ENCODE results near the gene SBNO2.

Gene SBNO2

DNA sequence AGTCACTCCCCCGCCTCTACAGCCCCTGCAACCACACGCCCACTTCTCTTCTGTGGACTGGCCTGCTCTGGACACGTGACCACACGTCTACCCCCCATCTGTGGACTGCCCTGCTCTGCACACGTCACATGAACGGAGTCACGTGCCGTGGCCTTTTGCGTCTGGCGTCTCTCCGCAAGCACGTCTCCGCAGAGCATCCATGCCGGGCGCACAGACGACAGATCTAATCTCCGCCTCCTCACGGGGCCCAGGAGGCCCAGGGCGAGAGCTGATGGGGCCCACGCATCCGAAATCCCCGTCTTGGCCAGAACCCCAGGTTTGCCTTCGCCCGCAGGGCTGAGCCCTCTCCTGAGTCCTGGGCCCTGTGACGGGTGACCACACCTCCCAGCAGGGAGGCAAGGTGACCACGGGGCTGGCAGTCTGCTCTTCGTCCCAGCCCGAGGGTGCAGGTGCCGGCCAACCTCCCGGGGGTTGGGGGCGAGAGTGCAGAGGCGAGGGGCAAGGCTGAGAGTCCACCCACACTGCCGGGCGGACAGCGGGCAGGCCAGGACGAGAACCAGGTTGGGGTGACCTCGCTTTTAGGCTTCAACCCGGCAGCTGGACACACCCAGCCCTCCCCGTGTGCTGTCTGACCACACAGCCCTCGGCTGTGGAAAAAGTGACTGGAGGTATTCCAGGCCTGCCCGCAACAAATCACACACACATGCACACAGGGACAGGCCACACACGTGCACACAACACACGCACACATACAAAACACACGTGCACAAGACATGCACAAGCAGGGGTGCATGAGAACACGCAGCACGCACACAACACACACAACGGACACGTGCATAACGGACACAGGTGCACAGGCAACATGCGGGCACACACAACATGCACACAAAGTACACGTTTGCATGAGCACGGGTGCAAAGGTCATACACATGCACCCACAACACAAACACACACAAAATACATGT is 3.9 kb downstream of the SBNO2 start:
- no peak for DNase-seq (ENCODE audit: low read depth in 2 of 3, low spot score in 1 of 3)

DNA sequence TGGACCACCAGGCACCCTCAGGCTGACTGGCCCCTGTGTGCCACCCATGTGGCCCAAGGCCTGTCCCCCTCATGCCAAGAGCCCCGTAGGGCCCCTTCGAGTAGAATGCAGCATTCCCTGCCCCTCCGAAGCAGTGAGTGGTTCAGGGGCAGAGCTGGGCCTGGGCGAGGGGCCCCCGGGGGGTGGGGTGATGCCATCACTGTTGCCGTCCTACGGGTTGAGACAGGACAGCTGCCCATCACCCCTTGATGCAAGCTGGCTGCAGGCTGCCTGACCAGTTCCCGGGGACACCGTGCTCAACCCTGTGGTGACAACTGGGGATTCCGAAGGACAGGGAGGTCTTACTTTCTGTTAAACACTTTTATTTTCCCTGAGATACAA is 4.7 kb downstream of the SBNO2 start:
- DNase-seq (ENCODE audit: low read depth in 2 of 3, low spot score in 1 of 3) = no peak

DNA sequence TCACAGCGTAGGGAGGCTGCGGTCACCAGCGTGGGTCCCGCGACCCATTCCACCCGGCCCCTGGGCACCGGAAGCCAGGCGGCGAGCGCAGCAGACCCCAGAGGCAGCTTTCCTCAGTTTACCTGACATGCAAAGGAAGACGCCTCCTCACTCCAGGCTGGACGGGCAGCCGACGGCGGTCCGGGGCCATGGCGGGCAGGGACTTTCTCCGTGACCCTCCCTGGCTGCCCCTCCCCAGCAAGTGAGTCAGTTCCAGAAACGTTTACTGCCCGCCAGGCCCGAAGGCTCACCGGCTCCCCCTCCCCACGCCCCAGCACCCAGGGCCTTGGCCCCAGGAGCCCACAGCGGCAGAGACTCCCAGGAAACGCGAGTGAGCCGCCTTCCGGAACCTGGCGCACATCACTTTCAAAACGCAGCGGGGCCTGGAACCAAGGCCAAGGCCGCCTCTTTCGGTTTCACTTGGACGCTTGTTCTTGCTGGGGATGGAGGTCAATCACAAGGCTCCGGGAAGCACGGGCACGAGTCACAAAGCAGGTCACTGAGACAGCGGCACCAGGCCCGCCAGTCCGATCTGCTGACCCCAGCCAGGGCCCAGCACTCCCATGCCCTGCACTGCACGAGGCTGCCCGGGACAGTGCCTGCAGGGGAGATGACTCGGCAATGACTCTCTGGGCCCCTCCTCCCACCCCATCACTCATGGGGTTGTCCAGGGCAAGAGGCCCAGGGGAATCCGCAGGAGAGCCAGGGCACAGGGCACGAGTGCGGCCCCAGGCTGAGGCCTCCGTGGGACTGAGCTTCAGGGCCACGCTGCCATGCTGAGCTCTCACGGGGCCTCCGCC is 5.3 kb downstream of the SBNO2 start:
- DNase-seq (ENCODE audit: low read depth in 2 of 3, low spot score in 1 of 3) = no peak

DNA sequence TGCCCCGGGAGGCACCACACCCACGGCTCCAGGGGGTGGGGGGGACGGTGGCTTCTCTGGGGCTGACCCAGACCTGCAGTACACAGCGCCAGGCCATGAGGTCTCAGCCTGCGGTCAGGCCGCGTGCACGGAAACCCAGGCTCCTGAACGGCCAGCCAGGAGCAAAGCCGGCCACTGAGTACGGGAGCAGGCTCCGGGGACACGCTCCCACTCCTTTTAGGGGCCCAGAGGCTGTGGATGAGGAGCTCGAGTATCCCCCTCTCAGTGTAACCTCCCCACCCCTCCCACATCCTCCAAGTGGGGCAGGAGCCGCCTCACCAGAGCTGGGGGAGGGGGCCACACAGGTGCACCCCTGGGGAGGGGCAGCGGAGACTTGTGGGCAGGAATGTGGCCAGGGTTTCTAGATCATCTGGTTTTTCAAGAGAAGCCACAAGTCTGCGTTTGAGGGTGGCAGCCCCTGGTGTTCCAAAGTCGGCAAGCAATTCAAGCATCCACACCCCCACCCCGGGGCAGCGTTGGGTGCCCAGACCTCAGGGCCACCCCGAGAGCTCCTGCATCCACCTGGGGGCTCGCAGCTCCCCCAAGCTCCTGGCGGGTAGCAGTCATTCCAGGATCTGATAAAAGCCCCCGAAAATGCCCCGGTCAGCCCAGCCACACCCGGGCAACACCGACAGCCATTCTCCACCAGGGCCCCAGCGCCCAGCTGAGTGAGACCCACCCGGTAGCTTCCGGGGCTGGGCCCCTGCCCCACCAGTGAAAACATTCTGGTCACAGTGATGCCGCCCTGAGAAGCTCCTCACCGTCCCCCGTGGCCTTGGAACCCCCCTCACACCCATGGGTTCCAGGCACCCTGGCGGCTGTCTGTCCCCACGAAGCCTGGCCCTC is 6.1 kb downstream of the SBNO2 start:
- no peak for DNase-seq (ENCODE audit: low read depth in 2 of 3, low spot score in 1 of 3)

DNA sequence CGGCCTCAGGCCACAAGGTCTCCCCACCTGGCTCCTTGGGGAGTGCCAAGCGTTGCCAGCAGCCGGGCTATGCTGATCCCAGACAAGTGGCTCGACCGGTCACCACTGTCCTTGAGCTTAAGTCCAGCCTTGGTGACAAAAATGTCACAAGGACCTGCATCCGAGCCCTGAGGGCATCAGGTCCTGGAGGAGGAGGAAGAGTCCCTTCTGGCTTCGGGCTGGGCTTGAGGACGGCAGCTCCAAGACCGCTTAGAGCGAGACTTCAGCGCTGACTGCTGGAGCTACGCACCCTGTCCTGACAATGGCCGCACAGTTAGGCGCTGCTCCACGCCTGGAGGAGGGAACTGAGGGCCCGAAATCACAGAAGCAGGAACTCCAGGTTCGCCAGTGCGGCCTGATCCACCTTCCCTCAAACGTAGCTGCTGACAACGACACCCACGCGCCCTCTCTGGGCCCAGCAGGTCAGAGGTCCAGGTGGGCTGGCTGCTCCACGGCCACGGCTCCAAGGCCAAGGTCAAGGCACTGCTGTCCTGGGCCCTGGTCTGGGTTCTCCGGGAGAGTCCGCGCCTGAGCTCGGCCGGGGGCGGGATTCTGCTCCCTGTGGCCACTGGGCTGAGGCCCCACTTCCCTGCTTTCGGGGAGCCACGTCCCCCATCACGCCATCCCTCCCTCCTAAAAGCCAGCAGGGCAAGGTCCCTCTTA is 7.0 kb downstream of the SBNO2 start:
- DNase-seq (ENCODE audit: low read depth in 2 of 3, low spot score in 1 of 3) = no peak

DNA sequence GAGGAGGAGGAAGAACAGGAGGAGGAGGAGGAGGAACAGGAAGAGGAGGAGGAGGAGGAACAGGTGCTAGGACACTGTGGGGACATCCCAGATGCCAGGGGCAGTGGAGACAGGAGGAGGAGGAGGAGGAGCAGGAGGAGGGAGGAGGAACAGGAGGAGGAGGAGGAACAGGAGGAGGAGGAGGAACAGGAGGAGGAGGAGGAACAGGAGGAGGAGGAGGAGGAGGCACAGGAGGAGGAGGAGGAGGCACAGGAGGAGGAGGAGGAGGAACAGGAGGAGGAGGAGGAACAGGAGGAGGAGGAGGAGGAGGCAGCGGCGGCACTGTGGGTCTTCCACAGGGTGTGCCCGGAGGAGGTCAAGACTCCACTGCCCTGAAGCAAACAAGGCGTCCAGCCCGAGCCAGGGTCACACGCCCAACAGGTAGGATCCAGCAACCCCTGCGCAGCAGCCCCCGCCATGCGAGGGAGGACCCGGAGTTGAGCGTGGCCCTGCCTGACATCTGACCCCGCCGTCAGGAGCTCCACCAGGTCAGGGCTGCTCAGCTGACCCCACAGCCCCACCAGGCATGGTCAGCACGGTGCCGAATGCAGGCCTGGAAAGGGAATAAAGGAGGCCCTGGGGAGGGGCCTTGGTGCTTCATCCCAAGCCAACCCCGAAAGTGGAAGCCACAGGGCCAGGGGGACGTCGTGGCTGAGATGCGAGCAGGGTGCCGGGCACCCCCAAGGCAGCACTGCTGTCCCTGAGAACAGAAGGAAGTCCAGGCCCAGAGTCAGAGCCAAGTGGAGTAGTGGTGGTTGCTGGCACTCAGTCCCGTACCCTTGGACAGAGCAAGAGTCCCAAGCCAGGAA is 9.2 kb downstream of the SBNO2 start:
- DNase-seq (ENCODE audit: low read depth in 2 of 3, low spot score in 1 of 3) = no peak

DNA sequence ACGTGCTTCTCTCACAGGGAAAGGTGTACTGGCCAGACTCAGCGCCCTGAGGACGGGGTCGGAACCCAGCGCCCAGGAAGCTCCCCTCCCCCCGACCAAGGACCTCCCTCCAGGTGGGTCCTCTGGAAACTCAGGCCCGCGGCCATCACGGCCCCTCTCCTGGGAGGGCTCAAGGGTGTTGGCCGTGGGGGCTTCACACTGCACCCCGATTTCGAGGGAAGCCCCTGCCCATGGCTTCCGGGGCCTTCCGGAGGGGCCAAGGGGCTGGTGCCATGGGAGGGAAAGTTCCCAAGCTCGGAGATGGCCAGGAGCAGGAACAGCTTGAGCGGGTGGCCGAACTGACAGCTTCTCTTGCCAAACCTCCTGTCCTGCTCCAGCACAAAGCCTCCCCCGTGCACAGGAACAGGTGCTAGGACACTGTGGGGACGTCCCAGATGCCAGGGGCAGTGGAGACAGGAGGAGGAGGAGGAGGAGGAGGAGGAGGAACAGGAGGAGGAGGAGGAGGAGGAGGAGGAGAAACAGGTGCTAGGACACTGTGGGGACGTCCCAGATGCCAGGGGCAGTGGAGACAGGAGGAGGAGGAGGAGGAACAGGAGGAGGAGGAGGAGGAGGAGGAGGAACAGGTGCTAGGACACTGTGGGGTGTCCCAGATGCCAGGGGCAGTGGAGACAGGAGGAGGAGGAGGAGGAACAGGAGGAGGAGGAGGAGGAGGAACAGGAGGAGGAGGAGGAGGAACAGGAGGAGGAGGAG is 10.0 kb downstream of the SBNO2 start:
- DNase-seq (ENCODE audit: low read depth in 2 of 3, low spot score in 1 of 3) = no peak

DNA sequence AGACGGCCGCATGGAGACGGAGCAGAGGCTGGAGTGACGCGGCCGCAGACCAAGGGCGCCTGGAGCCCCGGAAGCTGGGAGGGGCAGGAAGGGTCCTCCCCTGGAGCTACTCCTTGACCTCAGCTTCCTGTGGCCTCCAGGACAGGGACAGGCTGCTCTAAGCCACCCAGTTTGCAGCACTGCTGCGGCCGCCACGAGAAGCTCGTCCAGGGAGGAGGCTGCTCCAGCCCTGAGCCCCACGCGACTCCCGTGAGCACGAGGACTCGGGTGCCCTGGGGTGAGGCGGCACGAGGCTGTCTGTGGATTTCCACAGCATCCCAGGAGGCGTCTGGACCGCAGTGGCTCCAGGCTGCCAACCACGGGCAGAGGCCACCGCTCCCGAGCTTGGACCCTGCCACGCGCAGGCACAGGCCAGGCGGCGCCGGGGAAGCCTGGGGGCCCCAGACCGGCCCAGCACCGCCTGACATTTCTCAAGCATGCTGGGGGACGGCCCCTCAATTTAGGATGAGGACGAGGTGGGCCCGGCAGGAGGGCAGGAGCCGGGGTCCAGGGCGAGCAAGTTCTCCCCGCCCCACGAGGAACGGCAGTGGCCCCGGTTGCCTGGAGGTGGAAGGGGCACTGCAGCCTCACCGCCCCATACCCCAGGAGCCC is 10.7 kb downstream of the SBNO2 start:
- no peak for DNase-seq (ENCODE audit: low read depth in 2 of 3, low spot score in 1 of 3)

DNA sequence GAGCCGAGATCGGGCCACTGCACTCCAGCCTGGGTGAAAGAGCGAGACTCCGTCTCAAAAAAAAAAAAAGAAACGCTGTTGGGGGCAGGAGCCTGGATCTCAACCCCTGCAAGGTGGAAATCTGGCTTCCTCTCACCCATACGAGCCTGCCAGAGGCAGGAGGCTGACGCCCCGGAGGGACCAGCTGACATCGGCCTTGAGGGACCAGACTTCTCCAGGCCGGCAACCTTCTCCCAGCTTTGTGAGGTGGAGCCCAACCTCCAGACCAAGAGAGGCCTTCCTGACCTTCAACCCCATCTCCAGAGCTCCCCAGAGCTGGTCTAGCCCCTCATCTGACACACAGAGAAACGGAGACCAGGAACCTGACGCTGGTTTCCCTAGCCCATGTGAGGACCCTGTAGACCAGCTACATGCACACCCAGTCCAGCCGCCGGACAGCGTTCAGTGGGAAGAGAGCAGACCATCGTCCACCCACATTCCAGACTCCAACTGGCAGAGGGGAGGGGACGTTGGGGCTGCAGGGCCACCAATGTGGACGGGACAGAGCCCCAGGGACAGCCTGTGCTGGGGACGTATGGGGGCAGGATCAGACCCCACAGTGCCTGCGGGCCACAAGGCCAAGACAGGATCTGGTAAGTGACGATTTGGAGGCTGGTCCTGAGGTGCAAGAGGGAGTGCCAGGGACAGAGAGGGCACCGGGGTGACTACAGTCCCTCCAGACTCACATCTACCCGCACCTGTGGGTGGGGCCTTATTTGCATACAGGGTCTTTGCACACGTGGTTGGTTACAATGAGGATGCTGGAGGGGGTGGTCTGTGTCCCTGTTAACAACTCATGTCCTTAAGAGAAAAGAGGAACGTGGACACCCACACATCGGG is 11.4 kb downstream of the SBNO2 start:
- no peak for DNase-seq (ENCODE audit: low read depth in 2 of 3, low spot score in 1 of 3)

DNA sequence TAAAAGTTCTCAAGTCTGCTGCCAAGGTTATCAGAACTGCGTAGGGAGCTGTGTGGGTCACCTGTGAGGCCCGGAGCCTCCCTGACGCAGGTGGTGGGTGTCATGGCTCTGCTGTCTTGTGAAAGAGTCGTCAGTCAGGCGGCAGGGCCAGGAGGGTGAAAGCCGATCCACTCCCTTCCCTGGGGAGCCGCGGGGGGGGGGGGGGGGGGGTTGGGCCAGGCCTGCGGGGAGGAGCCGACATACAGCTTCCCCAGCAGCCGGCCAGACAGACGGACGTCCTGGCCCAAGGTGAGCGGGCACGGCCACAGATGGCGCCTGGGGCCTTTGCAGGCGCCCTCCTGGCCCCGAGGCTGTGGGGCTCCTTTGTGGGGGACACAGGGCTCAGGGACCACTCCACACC is 12.4 kb downstream of the SBNO2 start:
- DNase-seq (ENCODE audit: low read depth in 2 of 3, low spot score in 1 of 3) = no peak

DNA sequence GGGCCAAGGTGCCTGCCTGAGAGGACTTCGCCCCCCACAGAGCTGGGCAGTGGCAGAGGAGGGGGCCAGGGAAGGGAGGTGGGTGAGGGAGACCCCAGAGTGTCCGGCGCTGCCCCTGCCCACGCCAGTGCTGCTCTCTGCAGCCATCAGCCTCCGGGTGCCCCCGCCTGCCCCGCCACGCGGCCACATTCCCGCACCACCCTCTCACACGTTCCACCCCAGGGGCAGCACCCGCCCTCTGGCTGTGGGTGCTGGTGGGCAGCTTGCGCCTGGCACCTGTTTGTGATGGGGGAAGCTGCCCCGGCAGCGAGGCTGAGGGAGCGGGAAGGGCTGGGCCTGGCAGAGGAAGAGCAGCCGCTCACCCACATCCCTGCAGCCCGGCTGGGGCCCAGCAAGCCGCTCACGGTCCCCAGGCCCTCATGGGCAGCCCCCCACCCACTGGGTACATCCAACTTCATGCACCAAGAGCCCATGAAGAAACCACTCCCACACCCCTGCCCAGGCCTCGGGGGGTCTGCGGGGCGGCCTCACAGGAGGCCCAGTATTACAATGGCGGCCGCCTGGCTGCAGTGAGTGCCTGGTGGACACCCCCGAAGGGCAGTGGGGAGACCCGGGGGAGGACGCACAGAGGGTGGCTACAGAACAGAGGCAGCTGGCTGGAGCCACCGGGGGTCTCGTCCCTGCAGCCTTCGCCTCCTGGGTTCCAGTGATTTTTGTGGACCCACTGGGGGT is 14.0 kb downstream of the SBNO2 start:
- DNase-seq (ENCODE audit: low read depth in 2 of 3, low spot score in 1 of 3) = no peak

DNA sequence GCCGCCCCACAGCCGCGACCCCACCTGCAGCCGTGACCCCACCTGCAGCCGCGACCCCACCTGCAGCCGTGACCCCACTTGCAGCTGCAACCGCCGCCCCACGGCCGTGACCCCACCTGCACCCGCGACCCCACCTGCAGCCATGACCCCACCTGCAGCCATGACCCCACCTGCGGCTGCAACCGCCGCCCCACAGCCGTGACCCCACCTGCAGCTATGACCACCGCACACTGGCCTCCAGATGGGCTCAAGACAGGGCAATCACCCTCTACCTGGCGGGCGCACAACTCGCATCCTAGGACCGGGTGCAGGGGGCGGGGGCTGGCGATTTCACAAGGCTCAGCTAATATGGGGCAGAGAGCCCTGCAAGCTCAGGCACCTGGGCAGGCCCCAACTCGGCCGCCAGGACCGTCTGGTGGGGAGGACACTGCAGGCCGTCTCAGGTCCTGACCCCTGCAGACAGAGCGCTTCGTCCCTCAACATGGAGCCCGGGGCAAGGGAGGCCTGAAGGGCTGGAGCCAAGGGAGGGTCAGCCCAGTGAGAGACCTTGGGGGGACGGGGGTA is 15.1 kb downstream of the SBNO2 start:
- DNase-seq (ENCODE audit: low read depth in 2 of 3, low spot score in 1 of 3) = no peak

DNA sequence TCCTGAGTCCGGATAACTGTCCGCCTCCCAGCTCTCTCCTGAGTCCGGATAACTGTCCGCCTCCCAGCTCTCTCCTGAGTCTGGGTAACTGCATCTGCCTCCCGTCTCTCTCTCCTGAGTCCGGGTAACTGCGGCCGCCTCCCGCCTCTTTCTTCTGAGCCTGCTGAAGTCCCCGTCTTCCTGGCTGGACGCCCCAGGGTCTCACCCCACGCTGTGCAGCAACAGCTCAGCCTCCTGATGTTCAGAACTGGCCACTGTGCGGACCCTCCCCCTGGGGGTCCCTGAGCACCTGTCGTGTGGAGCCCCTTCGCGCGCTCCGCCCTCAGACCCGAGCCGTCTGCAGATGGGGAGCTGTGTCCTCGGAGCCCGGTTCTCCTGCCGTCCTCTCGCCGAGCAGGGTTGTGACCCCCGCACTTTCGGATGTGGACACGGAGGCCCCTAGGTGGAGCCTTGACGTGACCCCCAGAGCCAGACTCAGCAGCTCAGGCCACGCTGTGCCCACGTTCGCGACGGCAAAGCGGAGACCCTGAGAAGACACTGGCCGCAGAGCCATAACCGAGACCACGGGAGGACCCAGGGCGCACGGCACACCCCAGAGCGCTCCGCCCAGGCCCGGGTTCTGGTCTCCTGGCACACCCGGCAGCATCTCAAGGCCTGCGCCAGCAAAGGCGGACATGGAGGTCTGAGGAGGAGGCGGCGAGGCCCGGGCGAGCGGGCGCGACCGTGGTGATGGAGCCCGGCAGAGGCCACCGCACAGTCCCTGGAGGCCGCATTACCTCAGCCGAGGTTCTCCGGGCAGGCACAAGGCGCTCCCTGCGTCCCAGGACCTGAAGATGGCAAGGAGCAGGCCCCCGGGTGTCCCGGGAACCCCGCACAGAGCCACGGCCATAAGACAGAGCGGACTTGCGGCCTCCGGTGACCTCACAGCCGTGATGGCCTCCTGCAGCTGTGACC is 15.9 kb downstream of the SBNO2 start:
- DNase-seq (ENCODE audit: low read depth in 2 of 3, low spot score in 1 of 3) = no peak

DNA sequence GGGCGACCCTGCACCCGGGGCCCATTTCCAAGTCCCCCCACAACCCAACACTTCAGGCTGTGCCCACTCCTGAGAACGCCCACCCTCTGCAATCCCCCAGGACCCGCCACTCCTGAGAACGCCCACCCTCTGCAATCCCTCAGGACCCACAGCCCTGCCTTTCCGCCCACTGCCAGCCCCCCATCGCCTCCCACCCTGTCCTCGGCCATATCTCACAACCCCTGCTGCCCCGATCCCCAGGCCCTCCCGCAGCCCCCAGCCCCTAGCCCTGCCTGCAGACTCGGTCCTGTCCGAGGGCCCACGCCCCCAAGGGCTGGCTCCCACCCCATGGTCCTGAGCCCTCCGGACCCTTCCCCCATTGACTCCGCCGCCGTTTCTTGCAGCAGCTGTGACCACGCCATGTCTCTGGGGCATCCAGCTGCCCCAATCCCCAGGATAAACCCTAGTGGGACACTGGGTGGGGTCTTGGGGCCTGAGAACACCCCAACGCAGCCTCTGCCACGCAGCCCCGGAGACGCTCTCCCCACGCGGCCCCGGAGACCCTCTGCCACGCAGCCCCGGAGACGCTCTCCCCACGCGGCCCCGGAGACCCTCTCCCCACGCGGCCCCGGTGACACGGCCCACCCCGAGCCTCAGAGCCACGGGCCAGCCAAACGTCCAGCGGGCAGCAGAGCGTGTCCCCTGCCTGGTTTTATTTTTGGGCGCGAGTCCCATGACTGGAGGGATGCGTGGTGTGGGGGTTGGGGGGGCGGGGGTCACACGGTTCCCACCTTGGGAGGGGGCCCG is 17.0 kb downstream of the SBNO2 start:
- DNase-seq (ENCODE audit: low read depth in 2 of 3, low spot score in 1 of 3) = no peak
